Heart right ventricle (tissue), 16 donors: ENCODE measurements around the gene PTPN22. TPM values are rescaled to one million over a fixed set of nuclear protein-coding genes. Genes with fewer than 3 reads are reported as not detected.

Source experiments
- ATAC-seq, 8 donors: fragments of 200-7000 bp; cut with Tn5 transposase; one replicate each; pipeline ENCODE4 v1.9.1; 2020; ENCODE audit warnings: mild to moderate bottlenecking in 8 of 8, moderate library complexity in 8 of 8, moderate number of reproducible peaks in 1 of 8
- DNase-seq, 2 donors: peaks; one replicate each; pipeline ENCODE4 v3.0.0-alpha.2; 2020
- H3K27ac ChIP-seq, 10 donors: fragments of 200-600 bp; sonication (generic) in 2 of 10; one replicate each; pipeline versions ENCODE4 v1.5.0 to v1.8.0; 2020 to 2022; ENCODE audit warnings: mild to moderate bottlenecking in 3 of 10
- H3K27me3 ChIP-seq, 7 donors: fragments of 200-600 bp; one replicate each; pipeline ENCODE4 v1.8.0; 2021 to 2022; ENCODE audit warnings: mild to moderate bottlenecking in 2 of 7
- H3K36me3 ChIP-seq, 9 donors: fragments of 200-600 bp; sonication (generic) in 1 of 9; one replicate each; pipeline versions ENCODE4 v1.5.0 to v1.8.0; 2020 to 2022; ENCODE audit warnings: mild to moderate bottlenecking in 2 of 9
- H3K4me1 ChIP-seq, 9 donors: fragments of 200-600 bp; sonication (generic) in 1 of 9; one replicate each; pipeline versions ENCODE4 v1.5.0 to v1.8.0; 2020 to 2022; ENCODE audit warnings: mild to moderate bottlenecking in 4 of 9
- H3K4me3 ChIP-seq, 10 donors: fragments of 200-600 bp; sonication (generic) in 2 of 10; one replicate each; pipeline versions ENCODE4 v1.5.0 to v1.8.0; 2020 to 2022; ENCODE audit warnings: mild to moderate bottlenecking in 7 of 10, moderate library complexity in 2 of 10
- H3K9me3 ChIP-seq, 11 donors: fragments of 200-600 bp in 10 of 11; sonication (generic) in 2 of 11; one replicate each; pipeline versions ENCODE4 v1.5.0 to v1.8.0; 2013 to 2022; ENCODE audit warnings: mild to moderate bottlenecking in 2 of 11, control low read depth in 1 of 11, moderate library complexity in 1 of 11
- CTCF ChIP-seq, 9 donors: fragments of 200-600 bp; sonication (generic) in 2 of 9; IDR thresholded peaks; one replicate each; pipeline versions ENCODE4 v1.5.0 to v1.8.0; 2021 to 2022; ENCODE audit warnings: antibody characterized with exemption in 9 of 9, mild to moderate bottlenecking in 5 of 9, moderate library complexity in 1 of 9
- WGBS, 2 donors: extraction: QIAGEN DNeasy Blood & Tissue Kit; methylation state at CpG; one replicate each; pipeline ENCODE4 v1.1.7; 2013; ENCODE audit warnings: inconsistent platforms in 1 of 2; 5-methylcytosine and 5-hydroxymethylcytosine counted together
- intact Hi-C, 10 donors: fragments of 100-400 bp; cut with DNase I; formaldehyde crosslinking; loops; one replicate each; pipeline versions ENCODE4 v1.11.1 to v1.14.2; 2022
- polyA plus RNA-seq, 2 donors: library from polyadenylated mRNA; stranded (reverse); fragments of 200-250 nt; gene quantifications; one replicate each; pipeline ENCODE4 v1.2.3, GENCODE V29; 2013
- total RNA-seq, 10 donors: library from RNA; stranded (reverse); fragmentation: NEBNext Ultra II Directional in 3 of 10; extraction: Animal tissue kit (Norgen Biotek cat#: 25700) in 3 of 10; gene quantifications; one replicate each; pipeline versions ENCODE4 v1.2.1 to v1.2.4, GENCODE V29; 2021 to 2023
- donor health status: Arrhythmogenic right ventricular cardiomyopathy.
- donor health status: ischemic (EF 13 %, LVEDD 7.1; RV severe dilation, severe dysfunction).
- donor health status: healthy with polysubstance abuse.
- donor health status: DM: no; HTN: yes; CAD: no.
- donor health status: DM: no; HTN: no; CAD: no.
- donor health status: ischemic (EF 25% LVEDD 6.9; RV normal size, moderate dysfunction).
- donor health status: ischemic (EF 25% LVEDD 5.7; RV mildly dilated, moderate dysfunction).
- donor health status: healthy.
- donor health status: DM: yes; HTN: yes; CAD: no.
- donor health status: Ischemic cardiomyopathy.
- donor health status: ischemic (EF 35%, LVEDD 5.7; RV mildly dilated, moderate dysfunction).
- donor health status: nonischemic (EF 11% LVEDD 7.7; RV severe dilation, severe dysfunction).
- donor health status: DM: yes; HTN: yes; CAD: no.
- donor health status: PGD.
- donor health status: ischemic (EF 29% LVEDD 5.4; RV normal size, mild dysfunction).
- donor health status: nonischemic (EF 23%, LVEDD 6.1; RV moderate dilation, normal function).

The PTPN22 gene
- total and polyA plus RNA-seq, 12 donors, result 0.13 to 3.3 (median 0.54) TPM

DNA sequence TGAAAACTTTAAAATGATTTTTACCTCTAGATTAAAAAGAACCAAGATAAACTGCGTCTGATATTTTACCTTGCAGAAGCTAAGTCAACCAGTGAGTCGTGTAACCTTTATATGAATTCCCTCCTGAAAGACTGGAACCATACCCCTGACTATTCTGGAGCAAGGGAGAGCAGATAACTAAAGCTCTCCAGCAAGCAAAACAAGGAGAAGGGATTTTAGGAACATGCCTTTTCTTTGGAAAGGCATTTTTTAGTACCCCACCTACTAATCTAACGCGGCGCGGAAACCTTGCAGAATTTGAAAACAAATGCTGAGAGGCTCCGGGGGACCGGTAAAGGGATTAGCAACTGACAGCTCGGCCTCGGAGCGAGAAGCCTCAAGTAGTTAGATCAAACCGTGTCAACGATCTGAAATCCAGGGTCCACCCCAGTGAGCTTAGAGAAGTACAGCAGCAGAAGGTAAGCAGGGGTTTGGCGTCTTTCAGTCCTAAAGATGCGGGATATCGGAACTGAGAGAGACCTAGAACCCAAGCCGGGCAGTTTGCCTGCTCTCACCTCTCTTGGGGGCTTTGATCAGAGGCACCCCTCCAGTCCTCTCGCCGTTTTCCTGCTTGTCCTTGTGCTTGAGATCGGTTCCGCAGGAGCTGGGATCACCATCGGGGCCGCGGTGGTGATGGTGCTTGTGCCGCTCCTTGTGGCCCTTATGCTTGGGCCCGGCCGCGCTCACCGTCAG lies 60.2 kb downstream of the PTPN22 start:
- peaks cover 0 to 34% (median 25%) of the 10 kb centered on the region in 9 donors for H3K4me1 ChIP-seq
- H3K9me3 ChIP-seq, result no peaks in the 10 kb centered on the region
- no peak for TF ChIP-seq CTCF (IDR thresholded peaks at IDR 0.05)
- WGBS, 2 donors, result 0 to 1% methylated on average over 29 of the region's 29 CpGs
- peak overlapping the region; percentile 76 to 98 (median 91) for H3K4me3 ChIP-seq
- intact Hi-C loops, result loop anchor here in 5 of 10 donors (5.0 to 10.0 kb wide), 2 partner anchors 54 to 57 kb away; partner anchors contain the start of gene PHTF1 (in 5 of the 5)
- ATAC-seq, result peak in 4 of 8 donors; percentile 20 to 39 (median 26)
- H3K36me3 ChIP-seq, result peaks cover 0 to under 1% (median 0%) of the 10 kb centered on the region in 9 donors
- H3K27ac ChIP-seq, result peak overlapping the region; percentile 77 to 97 (median 95)
- DNase-seq, result peak in 1 of 2 donors; percentile 45
- no peaks in the 10 kb centered on the region for H3K27me3 ChIP-seq

- ATAC-seq (no peak), DNase-seq (no peak)
- Histone ChIP-seq H3K4me1 (peaks cover 0 to 46% (median 34%) of the 10 kb centered on the region in 9 donors), H3K4me3 (peak overlapping the region in 9 of 10 donors; percentile 76 to 98 (median 93)), H3K36me3 (no peaks in the 10 kb centered on the region), H3K27me3 (no peaks in the 10 kb centered on the region), H3K27ac (peak overlapping the region in 3 of 10 donors; percentile 93 to 97 (median 95)), H3K9me3 (no peaks in the 10 kb centered on the region)
- WGBS, 2 donors, result 50 to 57% methylated on average over 5 of the region's 5 CpGs
- intact Hi-C loops, result loop anchor here in 5 of 10 donors (5.0 to 10.0 kb wide), 2 partner anchors 53 to 55 kb away; partner anchors contain the start of gene PHTF1 (in 5 of the 5)
- no peak for TF ChIP-seq CTCF (IDR thresholded peaks at IDR 0.05)
These were observed 61.6 kb downstream of the PTPN22 start for GRCh38 chr1:113809670-113810602.

- no peak for ATAC-seq
- Histone ChIP-seq H3K9me3 (no peaks in the 10 kb centered on the region), H3K36me3 (no peaks in the 10 kb centered on the region), H3K27me3 (no peaks in the 10 kb centered on the region), H3K4me3 (no peak overlapping the region), H3K4me1 (peaks cover 3 to 60% (median 47%) of the 10 kb centered on the region in 9 donors), H3K27ac (peak overlapping the region in 1 of 10 donors; percentile 23)
- TF ChIP-seq CTCF (IDR thresholded peaks at IDR 0.05), result no peak
- no peak for DNase-seq
- intact Hi-C loops, result no loop called here
- 93 to 96% methylated on average over 4 of the region's 4 CpGs for WGBS, 2 donors
These were observed 62.9 kb downstream of the PTPN22 start for GRCh38 chr1:113808450-113809195.
